A549 (cell line): ENCODE results near the gene TMEM97.
"Not testable (repeated sequence)": the region's sequence is repeated elsewhere in the genome, so short reads cannot be mapped to it uniquely, and the experiment has no call there.

ENCODE experiments used
- CTCF ChIP-seq: fragments of >200 bp; sonication (Bioruptor Twin); formaldehyde crosslinking; IDR thresholded peaks from 3 replicates; pipeline ENCODE4 v1.5.1; 2016
- JUNB ChIP-seq: fragments of >200 bp; sonication (Bioruptor Twin); formaldehyde crosslinking; IDR thresholded peaks from 2 replicates; pipeline ENCODE4 v1.6.1; 2016
- POLR2A ChIP-seq: IDR thresholded peaks from 2 replicates; pipeline ENCODE4 v1.6.1; 2012; ENCODE audit warnings: mild to moderate bottlenecking, low read length

DNA sequence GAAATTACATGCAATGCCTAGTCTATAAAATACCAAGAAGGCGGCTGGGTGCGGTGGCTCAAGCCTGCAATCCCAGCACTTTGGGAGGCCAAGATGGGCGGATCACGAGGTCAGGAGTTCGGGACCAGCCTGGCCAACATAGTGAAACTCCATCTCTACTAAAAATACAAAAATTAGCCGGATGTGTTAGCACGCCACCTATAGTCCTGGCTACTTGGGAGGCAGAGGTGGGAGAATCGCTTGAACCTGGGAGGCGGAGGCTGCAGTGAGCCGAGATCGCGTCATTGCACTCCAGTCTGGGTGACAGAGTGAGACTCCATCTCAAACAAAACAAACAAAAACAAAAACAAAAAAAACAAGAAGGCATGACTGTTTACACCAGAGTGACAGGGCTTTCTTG is 26.1 kb upstream of the TMEM97 start:
- not testable (repeated sequence) for TF ChIP-seq CTCF, POLR2A, JUNB
